K562 (cell line): ENCODE measurements around the gene SLC26A8. TPM values are rescaled to one million over a fixed set of nuclear protein-coding genes. Genes with fewer than 3 reads are reported as not detected.
A peak's percentile ranks its signal among the peaks of the same experiment; 100 is the strongest.

ENCODE experiments used
- ATAC-seq: fragments of 200-7000 bp; cut with Tn5 transposase; 3 replicates; pipeline ENCODE4 v1.9.1; 2020; ENCODE audit warnings: moderate library complexity
- BruUV-seq: library from RNA; stranded (reverse); fragments of 400-500 nt; replicated peaks from 2 replicates; lab custom pipeline; 2021; lab: Mats Ljungman, UMichigan
- CTCF ChIA-PET: fragments of 300-600 bp; formaldehyde crosslinking; extraction: SDS; loops from one replicate; lab custom pipeline; 2021; ENCODE audit warnings: low intra/inter-chr PET ratio; lab: Yijun Ruan, JAX
- POLR2A ChIA-PET: fragments of 300-600, 350-650 bp; sonication (Branson Sonifier 250); formaldehyde crosslinking; extraction: SDS; loops from one replicate; lab custom pipeline; 2021; ENCODE audit warnings: antibody characterized with exemption, inconsistent platforms; lab: Yijun Ruan, JAX
- DNase-seq, 4 experiments: peaks; one replicate each; pipeline versions ENCODE4 v3.0.0 to v3.0.0-alpha.2; 2011 to 2018; ENCODE audit warnings: low spot score in 3 of 4, mixed read lengths in 3 of 4; ENCODE audit errors: extremely low read depth in 1 of 4
- FAIRE-seq: peaks from 2 replicates; lab custom pipeline; 2011; peaks lifted over from hg19 to GRCh38; lab: Jason Lieb, UNC
- H2AFZ ChIP-seq: 2 replicates; pipeline ENCODE4 v1.6.0; 2011; ENCODE audit warnings: low read depth, low read length, control low read depth, inconsistent platforms
- H3K27ac ChIP-seq: fragments of 200-600 bp; 3 replicates; pipeline ENCODE4 v1.8.0; 2011; ENCODE audit warnings: low read depth, mild to moderate bottlenecking, control low read depth, inconsistent platforms, low read length, moderate library complexity, mixed read lengths; ENCODE audit errors: extremely low read depth
- H3K27me3 ChIP-seq, 2 experiments: fragments of 300-600 bp in 1 of 2; 2 replicates in 1 of 2; 3 replicates in 1 of 2; pipeline versions ENCODE4 v1.6.0 to v1.8.0; 2011; ENCODE audit warnings: inconsistent platforms in 2 of 2, low read length in 2 of 2, mild to moderate bottlenecking in 1 of 2, mixed read lengths in 1 of 2, moderate library complexity in 1 of 2; ENCODE audit not compliant: control insufficient read depth in 2 of 2, insufficient read depth in 2 of 2
- H3K36me3 ChIP-seq: fragments of 300-600 bp; 3 replicates; pipeline ENCODE4 v1.8.0; 2011; ENCODE audit warnings: mild to moderate bottlenecking, low read length, inconsistent platforms; ENCODE audit not compliant: control insufficient read depth, insufficient read depth
- H3K4me1 ChIP-seq, 2 experiments: fragments of 200-600 bp in 1 of 2; replicated peaks in 1 of 2; 2 replicates in 1 of 2; 3 replicates in 1 of 2; pipeline versions ENCODE4 v1.5.1 to v1.8.0; 2011; ENCODE audit warnings: inconsistent platforms in 2 of 2, low read length in 2 of 2, mild to moderate bottlenecking in 1 of 2, mixed read lengths in 1 of 2, moderate library complexity in 1 of 2; ENCODE audit not compliant: control insufficient read depth in 2 of 2, insufficient read depth in 2 of 2
- H3K4me2 ChIP-seq: 2 replicates; pipeline ENCODE4 v1.6.1; 2011; ENCODE audit warnings: low read length, control low read depth, inconsistent platforms, mixed read lengths; ENCODE audit not compliant: insufficient read depth
- H3K4me3 ChIP-seq: fragments of 200-600 bp; sonication (generic), shearing (Covaris generic); 2 replicates; pipeline ENCODE4 v1.5.1; 2016; ENCODE audit warnings: control low read depth, inconsistent platforms
- H3K79me2 ChIP-seq: fragments of 200-600 bp; 3 replicates; pipeline ENCODE4 v1.8.0; 2011; ENCODE audit warnings: low read length, inconsistent platforms; ENCODE audit not compliant: control insufficient read depth, insufficient read depth
- H3K9ac ChIP-seq, 2 experiments: 2 replicates each; pipeline versions ENCODE4 v1.6.0 to v1.6.1; 2011; ENCODE audit warnings: low read depth in 2 of 2, low read length in 2 of 2, control low read depth in 1 of 2, inconsistent platforms in 1 of 2, mild to moderate bottlenecking in 1 of 2, mixed read lengths in 1 of 2; ENCODE audit not compliant: insufficient read depth in 1 of 2
- H3K9me1 ChIP-seq: one replicate; pipeline ENCODE4 v1.6.0; 2011; ENCODE audit warnings: inconsistent platforms, mild to moderate bottlenecking, low read length, moderate library complexity; ENCODE audit not compliant: control insufficient read depth, insufficient read depth
- H3K9me3 ChIP-seq: replicated peaks from 2 replicates; pipeline ENCODE4 v1.5.1; 2011; ENCODE audit warnings: low read depth, low read length, inconsistent platforms; ENCODE audit not compliant: control insufficient read depth, insufficient read depth
- H4K20me1 ChIP-seq: replicated peaks from 2 replicates; pipeline ENCODE4 v1.6.1; 2011; ENCODE audit warnings: low read length, inconsistent platforms, mixed read lengths; ENCODE audit not compliant: control insufficient read depth, insufficient read depth
- ATF3 ChIP-seq, 2 experiments: fragments of 450-650 bp in 1 of 2; sonication (generic) in 1 of 2; formaldehyde crosslinking in 1 of 2; IDR thresholded peaks in 1 of 2; conservative IDR thresholded peaks in 1 of 2; 2 replicates each; pipeline versions ENCODE4 v1.6.1 to v1.8.1; 2016 to 2023; ENCODE audit warnings: mild to moderate bottlenecking in 2 of 2, moderate library complexity in 2 of 2, inconsistent platforms in 1 of 2, missing genetic modification reagents in 1 of 2
- ETS2 ChIP-seq: IDR thresholded peaks from 2 replicates; pipeline ENCODE4 v1.6.1; 2016; ENCODE audit warnings: borderline replicate concordance, missing genetic modification characterization, mild to moderate bottlenecking, moderate library complexity, missing compliant biosample characterization; ENCODE audit not compliant: poor library complexity, severe bottlenecking
- WGBS: fragments of 100-300 bp; shearing (Covaris generic); methylation state at CpG from one replicate; pipeline ENCODE4 v1.1.6; 2016; ENCODE audit warnings: low coverage, mixed read lengths; ENCODE audit not compliant: insufficient coverage; ENCODE audit errors: missing lambda C conversion rate; 5-methylcytosine and 5-hydroxymethylcytosine counted together
- in situ Hi-C: fragments of 300-500 bp; cut with MboI; formaldehyde crosslinking; loops from 4 replicates; pipeline ENCODE4 v1.15.0; 2018; ENCODE audit warnings: inconsistent platforms, mixed read lengths
- intact Hi-C: fragments of 100-400 bp; cut with micrococcal nuclease; formaldehyde crosslinking; loops from 2 replicates; pipeline ENCODE4 v1.14.2; 2022
- polyA plus RNA-seq, 8 experiments: library from polyadenylated mRNA; depleted of rRNA in 4 of 8; stranded (reverse) in 5 of 8; unstranded in 3 of 8; fragments of >200 nt; fragmentation: Nextera tagmentation in 2 of 8; fragmentation: Illumina TruSeq in 1 of 8; extraction: Ambion mirVana in 2 of 8; extraction: Trizol in 1 of 8; gene quantifications; 2 replicates each; pipeline versions ENCODE4 v1.2.1 to v1.2.3, GENCODE V29; 2011 to 2014; ENCODE audit warnings: inconsistent platforms in 1 of 8, missing spikeins in 1 of 8
- total RNA-seq, 7 experiments: library from RNA; depleted of rRNA in 6 of 7; stranded (reverse); fragments of >200 nt in 6 of 7; fragmentation: Illumina TruSeq in 2 of 7; extraction: Trizol in 2 of 7; gene quantifications; 2 replicates each; pipeline versions ENCODE4 v1.2.1 to v1.2.3, GENCODE V29; 2011 to 2021; ENCODE audit warnings: low replicate concordance in 1 of 7

SLC26A8 gene
- total and polyA plus RNA-seq, 9 of the 15 experiments (the other 6 are each of a cell fraction or from before 2014, with no cell fraction given): not detected

GRCh38 chr6:36050947-36051710 is 26.7 kb upstream of the SLC26A8 start:
- no peak overlapping the region for H3K4me2 ChIP-seq
- POLR2A ChIA-PET: interaction anchor here (1.1 to 1.6 kb wide), 2 partner anchors 13 to 17 kb away, joined by 3 to 5 read pairs; no protein-coding TSS in a partner anchor
- WGBS: 80% methylated on average over 16 of the region's 16 CpGs
- H3K36me3 ChIP-seq: peaks cover 25% of the 10 kb centered on the region; the same call in 2 of the 3 replicates
- H3K9me3 ChIP-seq: no peaks in the 10 kb centered on the region
- no peak overlapping the region for H2AFZ ChIP-seq
- no peak for TF ChIP-seq ETS2 (tag)
- TF ChIP-seq ATF3 (IDR thresholded peaks at IDR 0.05): 0 out of 2 replicates have a peak, but pooled peaks have one; percentile 14
- no peak for TF ChIP-seq ATF3 (CRISPR knock-in tag; conservative IDR thresholded peaks at IDR 0.05)
- TF ChIP-seq, all 486 proteins: peak for 1
- Histone ChIP-seq H3K9me1 (no peaks in the 10 kb centered on the region), H3K9ac (no peak overlapping the region), H3K4me1 (peaks cover 0 to 9% of the 10 kb centered on the region in 2 experiments; a peak in 1 of 5 replicates), H3K4me3 (no peak overlapping the region), H3K27me3 (no peaks in the 10 kb centered on the region), H4K20me1 (peaks cover 14% of the 10 kb centered on the region; the same call in 1 of the 2 replicates), H3K79me2 (peaks cover 46% of the 10 kb centered on the region), H3K27ac (no peak overlapping the region)
- in situ Hi-C loops (no loop called here), intact Hi-C loops (no loop called here)
- DNase-seq: no peak
- CTCF ChIA-PET: no interaction called here
- no peak; the same call in 2 of the 3 replicates for ATAC-seq
- no TSS peak for BruUV-seq
- FAIRE-seq: no peak
